GM12873 (cell line): ENCODE results near the gene FAT4.

Source experiments
- TF ChIP-seq, protein P1 (sequence below): IDR thresholded peaks from 2 replicates; pipeline ENCODE4 v1.5.1; 2012; ENCODE audit warnings: low read depth, mild to moderate bottlenecking, moderate library complexity, low read length, control low read depth; ENCODE audit not compliant: insufficient read depth; ENCODE audit errors: missing control alignments

Gene FAT4

DNA sequence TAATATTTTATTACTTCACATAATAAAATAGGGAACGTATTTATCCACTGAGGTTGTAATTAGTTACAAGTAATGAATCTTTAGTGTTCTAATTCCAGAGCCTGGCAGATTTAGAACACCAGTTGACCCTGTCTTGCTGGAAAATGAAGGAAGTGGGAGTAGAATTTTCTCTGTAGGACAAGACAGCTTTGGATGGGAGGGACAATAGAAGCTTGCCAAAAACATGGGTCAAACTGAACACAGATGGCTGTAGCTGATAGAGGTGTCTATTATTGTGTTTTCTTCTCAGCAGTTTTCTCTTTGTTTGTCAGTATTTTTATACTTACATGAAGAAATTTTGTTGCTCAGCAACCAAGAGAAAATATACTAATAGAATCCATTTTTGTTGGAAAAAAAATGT lies 20.2 kb downstream of the FAT4 start:
- TF ChIP-seq, protein P1, sequence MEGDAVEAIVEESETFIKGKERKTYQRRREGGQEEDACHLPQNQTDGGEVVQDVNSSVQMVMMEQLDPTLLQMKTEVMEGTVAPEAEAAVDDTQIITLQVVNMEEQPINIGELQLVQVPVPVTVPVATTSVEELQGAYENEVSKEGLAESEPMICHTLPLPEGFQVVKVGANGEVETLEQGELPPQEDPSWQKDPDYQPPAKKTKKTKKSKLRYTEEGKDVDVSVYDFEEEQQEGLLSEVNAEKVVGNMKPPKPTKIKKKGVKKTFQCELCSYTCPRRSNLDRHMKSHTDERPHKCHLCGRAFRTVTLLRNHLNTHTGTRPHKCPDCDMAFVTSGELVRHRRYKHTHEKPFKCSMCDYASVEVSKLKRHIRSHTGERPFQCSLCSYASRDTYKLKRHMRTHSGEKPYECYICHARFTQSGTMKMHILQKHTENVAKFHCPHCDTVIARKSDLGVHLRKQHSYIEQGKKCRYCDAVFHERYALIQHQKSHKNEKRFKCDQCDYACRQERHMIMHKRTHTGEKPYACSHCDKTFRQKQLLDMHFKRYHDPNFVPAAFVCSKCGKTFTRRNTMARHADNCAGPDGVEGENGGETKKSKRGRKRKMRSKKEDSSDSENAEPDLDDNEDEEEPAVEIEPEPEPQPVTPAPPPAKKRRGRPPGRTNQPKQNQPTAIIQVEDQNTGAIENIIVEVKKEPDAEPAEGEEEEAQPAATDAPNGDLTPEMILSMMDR = no peak

DNA sequence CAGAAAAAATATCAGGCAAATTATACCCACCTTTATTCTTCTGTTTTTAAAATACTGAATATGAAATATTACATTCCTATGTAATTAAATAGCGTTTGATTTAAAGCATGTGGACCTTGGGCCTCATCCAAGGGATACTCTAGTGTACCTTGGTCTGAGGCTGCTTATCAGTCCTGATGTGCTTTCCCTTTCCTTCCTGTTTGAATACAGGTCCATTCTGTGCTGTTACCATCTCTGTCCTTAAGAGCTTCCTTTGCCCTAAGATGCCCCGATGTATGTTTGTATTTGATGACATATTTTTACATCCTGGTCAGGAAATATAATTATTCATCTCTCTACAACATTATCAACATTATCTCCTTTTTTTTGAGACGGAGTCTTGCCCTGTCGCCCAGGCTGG lies 24.1 kb downstream of the FAT4 start:
- TF ChIP-seq, protein P1 = no peak

DNA sequence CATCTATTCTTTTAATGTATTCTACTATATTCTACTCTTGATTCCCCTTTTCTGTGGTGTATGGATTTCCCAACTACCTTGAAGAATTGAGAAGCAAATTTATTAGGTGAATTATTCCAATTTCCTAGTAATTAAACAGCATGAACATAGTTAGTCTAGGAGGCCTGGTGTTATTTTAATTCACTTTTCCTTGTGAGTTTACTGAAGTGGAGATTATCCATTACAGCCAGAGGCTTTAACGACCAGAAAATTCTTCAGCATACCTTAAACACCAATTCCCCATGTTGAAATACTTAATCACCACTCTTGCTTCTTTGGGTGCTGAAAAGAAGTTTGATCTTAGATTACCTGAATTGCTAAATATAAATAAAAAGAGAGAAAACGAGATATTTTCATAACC lies 29.4 kb downstream of the FAT4 start:
- TF ChIP-seq, protein P1 = no peak

DNA sequence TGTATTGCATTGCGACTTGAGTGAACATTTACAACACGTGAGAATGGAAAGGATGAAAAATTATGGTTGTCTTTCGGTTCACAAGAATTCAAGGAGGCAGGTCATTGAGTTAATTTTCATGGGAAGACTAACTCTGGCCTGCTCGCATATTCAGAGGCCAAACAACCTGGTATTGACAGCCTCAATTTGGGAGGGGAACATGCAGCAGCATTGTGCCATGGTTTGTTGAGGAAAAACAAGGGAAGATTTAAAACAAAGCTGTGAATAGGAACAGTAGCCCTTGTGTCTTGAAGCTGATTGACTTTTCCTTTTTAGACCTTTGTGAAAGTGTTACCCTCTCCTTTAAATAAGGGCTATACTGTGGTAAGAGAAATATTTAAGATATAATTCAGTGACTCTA lies 31.9 kb downstream of the FAT4 start:
- TF ChIP-seq, protein P1 = no peak

DNA sequence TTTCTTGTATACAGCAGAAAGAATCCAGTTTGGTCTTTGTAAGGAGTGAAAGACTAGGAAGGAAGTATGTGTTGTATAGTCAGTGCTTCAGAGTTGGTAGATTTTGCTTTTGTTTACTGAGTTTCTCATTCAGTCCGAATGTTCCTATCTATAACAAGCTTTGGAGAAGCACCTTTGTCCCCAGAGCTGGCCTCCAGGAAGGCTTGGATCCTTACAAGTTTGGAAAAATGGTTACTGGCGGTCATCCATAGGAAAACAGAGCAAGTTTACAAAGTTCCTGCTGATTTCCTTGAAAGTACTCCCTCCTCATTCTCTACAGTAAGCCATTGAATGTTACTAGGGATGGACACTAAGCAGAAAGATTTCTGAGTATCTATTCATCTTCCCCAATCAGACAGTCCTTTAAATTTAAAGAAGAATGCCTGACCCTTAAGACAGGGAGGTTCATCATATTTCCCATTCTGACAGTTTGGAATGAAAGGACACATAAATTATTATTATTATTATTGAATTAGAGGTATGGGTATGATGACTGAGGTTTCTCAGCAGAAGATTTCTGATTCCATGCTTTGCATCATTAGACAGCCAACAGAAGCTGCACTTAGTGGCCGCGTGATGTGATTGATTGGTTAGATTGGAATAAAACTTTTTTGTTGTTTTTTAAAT lies 35.8 kb downstream of the FAT4 start:
- TF ChIP-seq, protein P1 = no peak

DNA sequence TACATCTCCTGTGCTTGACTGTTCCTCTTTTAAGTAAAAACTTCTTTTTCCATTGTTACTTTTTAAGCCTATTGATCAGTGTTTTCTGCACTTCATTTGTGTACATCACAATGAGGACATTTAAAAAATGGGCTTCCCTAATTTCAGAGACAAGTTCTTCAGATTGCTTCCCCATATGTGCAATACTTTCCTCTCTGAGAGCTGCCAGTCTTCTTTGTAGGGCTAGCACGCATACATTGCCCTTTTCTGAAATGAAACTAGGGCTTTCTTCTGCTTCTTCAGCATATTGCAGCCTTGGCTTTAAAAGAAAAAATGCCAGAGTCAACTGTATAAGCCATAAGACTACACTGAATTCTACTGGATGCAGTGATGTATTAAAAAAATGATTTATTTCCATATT lies 37.8 kb downstream of the FAT4 start:
- TF ChIP-seq, protein P1 = no peak

DNA sequence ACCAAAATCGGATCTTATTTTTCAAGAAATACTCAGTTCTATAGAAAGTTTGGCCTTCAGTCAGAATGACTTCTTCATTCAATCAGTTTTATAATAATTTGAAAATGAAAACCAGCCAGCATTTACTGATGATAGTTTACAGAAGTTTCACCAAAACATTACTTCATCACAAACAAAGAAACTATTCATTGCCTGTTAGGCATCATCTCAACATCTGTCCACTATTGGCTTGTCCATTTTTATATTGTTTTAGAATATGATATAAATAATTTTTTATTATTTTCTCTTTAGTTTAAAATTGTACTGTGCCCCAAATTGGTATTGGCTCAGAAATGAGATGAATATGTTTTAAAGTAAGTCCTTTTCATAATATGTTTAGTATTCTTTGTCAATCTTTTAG lies 38.4 kb downstream of the FAT4 start:
- TF ChIP-seq, protein P1 = no peak
